ENCODE measurements around the gene PRSS2.
"Not testable (repeated sequence)": the region's sequence is repeated elsewhere in the genome, so short reads cannot be mapped to it uniquely, and the experiment has no call there.

PRSS2 gene

DNA sequence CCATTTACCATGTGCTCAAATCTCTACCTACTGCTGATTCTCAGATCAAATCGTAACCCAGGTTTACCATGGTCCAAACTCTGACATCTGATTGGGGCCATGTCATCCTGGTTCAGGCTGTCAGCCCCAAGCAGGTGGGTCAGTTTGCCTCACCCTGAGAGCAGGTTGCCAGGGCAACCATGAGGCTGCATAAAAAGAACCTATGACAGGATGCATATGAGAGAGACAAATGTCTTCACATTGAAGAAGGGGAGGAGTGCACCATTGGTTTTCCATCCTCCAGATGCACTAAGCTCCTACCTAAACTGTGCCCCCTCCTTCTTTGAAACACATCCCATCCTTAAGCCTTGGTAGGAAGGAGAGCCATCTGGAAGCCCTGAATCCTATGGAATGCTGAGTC lies 11.3 kb upstream of the PRSS2 start:
- no peak for DNase-seq (ENCODE audit: low read depth)

GRCh38 chr7:142760071-142760642 lies 10.6 kb upstream of the PRSS2 start:
- DNase-seq (ENCODE audit: low read depth) = no peak

DNA sequence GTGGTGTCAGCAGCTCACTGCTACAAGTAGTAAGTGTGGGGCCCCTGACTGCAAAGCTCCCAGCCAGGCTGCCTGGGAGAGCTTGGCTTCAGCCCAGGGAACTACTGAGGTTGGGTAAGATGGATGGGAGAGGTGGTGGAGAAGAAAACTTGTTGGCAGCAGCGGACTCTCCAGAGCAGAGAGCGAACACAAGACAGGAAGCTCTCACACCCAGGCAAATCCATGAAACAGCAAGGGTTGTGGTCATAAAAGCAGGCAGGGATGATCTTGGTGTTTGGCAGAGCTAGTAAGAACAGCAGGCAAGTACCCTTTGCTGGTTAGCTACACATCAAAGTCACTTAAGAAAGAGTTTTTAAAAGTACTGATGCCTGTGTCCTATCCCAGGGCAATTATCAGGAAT lies 9.2 kb upstream of the PRSS2 start:
- not testable (repeated sequence) for DNase-seq (ENCODE audit: low read depth)

DNA sequence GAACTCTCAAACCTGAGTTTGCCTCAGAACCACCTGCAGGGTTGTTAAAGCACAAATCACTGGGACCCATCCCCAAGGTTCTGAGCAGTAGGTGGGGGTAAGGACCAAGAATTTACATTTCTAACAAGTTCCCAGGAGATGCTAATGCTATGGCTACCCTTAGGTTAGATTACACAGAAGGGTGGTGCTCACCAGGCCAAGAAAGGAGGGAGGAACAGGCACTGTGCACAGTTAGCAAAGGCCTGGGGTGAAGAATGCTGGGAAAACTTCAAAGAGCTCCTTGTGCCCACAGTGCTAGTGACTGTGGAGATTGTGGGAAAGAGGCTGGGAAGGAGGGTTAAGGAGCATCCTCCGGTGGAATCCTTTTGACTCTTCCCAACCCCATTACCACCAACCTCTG lies 8.7 kb upstream of the PRSS2 start:
- DNase-seq (ENCODE audit: low read depth) = no peak

DNA sequence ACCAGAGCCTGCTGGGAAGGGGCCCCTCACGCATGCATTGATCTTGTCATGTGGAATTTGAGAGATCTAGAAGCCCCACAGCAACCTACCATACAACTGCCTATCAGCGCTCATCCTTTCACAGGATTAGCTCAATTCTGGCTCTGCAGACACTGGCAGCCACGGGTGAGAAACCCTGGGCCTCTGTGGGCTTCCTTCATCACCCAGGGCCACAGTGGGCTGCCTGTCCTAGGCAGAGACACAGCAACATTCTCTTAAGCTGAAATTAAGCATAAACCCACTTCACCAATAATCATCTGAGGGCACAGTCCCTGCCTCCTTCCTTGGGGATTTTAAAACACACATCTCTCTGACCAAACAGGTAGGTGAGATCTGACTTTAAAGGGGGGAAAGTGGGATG lies 3.3 kb upstream of the PRSS2 start:
- DNase-seq (ENCODE audit: low read depth) = no peak

GRCh38 chr7:142767861-142768260 lies 2.9 kb upstream of the PRSS2 start:
- DNase-seq (ENCODE audit: low read depth) = no peak

GRCh38 chr7:142768885-142769284 lies 1.9 kb upstream of the PRSS2 start:
- not testable (repeated sequence) for DNase-seq (ENCODE audit: low read depth)

- DNase-seq (ENCODE audit: low read depth) = no peak
These were observed 568 bp downstream of the PRSS2 start for GRCh38 chr7:142771353-142771723.

DNA sequence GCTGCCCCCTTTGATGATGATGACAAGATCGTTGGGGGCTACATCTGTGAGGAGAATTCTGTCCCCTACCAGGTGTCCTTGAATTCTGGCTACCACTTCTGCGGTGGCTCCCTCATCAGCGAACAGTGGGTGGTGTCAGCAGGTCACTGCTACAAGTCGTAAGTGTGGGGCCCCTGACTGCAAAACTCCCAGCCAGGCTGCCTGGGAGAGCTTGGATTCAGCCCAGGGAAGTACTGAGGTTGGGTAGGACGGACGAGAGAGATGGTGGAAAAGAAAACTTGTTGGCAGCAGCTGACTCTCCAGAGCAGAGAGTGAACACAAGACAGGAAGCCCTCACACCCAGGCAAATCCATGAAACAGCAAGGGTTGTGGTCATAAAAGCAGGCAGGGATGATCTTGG lies 1.3 kb downstream of the PRSS2 start:
- DNase-seq (ENCODE audit: low read depth) = no peak

DNA sequence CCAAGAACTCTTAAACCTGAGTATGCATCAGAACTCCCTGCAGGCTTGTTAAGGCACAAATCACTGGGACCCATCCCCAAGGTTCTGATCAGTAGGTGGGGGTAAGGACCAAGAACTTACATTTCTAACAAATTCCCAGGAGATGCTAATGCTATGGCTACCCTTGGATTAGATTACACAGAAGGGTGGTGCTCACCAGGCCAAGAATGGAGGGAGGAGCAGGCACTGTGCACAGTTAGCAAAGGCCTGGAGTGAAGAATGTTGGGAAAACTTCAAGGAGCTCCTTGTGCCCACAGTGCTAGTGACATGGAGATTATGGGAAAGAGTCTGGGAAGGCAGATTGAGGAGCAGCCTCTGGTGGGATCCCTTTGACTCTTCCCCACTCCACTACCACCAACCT lies 1.9 kb downstream of the PRSS2 start:
- no peak for DNase-seq (ENCODE audit: low read depth)

GRCh38 chr7:142773230-142773629 lies 2.5 kb downstream of the PRSS2 start:
- DNase-seq (ENCODE audit: low read depth) = no peak

DNA sequence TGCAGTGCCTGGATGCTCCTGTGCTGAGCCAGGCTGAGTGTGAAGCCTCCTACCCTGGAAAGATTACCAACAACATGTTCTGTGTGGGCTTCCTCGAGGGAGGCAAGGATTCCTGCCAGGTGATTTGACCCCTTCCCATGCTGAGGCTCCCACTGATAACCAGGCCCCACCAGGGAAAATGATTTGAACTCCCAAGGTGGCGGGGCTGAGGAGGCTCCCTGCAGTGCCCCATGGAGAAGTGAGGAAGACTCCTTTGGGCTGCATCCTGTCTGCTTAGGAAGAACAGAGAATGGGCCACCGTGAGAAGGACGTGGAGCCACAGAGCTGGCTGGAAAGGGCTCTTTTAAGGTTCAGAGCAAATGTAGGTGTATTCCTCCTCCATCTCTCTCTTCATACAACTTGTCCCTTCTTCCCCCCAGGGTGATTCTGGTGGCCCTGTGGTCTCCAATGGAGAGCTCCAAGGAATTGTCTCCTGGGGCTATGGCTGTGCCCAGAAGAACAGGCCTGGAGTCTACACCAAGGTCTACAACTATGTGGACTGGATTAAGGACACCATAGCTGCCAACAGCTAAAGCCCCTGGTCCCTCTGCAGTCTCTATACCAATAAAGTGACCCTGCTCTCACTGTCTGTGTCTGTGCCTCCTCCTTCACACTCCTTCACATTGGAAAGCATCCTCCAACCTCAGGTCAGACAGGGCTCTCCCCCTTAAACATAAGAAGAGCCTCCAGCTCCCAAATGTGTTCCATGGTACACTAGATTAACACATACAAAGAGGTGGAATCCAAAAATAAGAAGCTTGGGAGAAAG lies 3.4 kb downstream of the PRSS2 start:
- no peak for DNase-seq (ENCODE audit: low read depth)

GRCh38 chr7:142774826-142775225 lies 4.1 kb downstream of the PRSS2 start:
- no peak for DNase-seq (ENCODE audit: low read depth)

GRCh38 chr7:142775351-142776115 lies 4.8 kb downstream of the PRSS2 start:
- not testable (repeated sequence) for DNase-seq (ENCODE audit: low read depth)

DNA sequence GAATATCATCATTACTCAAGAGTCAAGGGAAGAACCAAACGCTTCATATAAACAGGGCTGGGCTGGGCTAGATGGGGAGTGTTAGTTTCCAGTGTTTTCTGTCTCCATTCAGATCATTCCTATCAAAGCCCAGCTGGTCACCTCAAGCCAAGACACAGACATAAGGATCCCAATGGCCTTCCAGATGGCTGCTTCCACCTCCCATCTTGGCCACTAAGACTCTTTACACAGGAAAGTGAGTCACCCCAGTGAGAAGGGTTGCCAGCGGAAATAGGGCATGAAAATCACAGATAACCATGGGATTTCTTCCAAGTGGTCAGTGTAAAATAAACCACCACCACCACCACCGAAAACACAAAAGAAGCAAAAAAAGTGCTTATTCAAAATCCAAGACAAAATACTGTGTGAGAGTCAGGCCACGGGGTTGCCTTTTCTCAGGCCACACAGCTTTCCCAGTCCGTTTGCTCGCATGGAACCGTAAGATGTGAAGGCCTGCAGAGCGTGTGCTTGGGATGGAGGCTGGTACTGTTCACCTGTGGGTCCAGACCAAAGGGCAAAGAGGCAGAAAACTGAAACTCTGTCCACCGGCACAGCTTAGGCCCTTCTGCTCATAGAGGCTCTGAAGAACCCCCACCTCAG lies 5.6 kb downstream of the PRSS2 start:
- DNase-seq (ENCODE audit: low read depth) = no peak

DNA sequence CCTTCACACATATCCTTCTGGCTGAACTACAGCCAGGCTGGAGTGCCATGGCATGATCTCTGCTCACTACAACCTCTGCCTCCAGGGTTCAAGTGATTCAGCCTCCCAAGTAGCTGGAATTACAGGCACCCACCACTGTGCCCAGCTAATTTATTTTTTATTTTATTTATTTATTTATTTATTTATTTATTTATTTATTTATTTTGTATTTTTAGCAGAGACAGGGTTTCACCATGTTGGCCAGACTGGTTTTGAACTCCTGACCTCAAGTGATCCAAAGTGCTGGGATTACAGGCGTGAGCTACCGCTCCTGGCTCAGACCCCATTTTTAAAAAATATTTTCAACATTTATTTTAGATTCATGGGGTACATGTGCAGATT lies 6.1 kb downstream of the PRSS2 start:
- not testable (repeated sequence) for DNase-seq (ENCODE audit: low read depth)

- no peak for DNase-seq (ENCODE audit: low read depth)
These were observed 6.5 kb downstream of the PRSS2 start for GRCh38 chr7:142777318-142777717.

DNA sequence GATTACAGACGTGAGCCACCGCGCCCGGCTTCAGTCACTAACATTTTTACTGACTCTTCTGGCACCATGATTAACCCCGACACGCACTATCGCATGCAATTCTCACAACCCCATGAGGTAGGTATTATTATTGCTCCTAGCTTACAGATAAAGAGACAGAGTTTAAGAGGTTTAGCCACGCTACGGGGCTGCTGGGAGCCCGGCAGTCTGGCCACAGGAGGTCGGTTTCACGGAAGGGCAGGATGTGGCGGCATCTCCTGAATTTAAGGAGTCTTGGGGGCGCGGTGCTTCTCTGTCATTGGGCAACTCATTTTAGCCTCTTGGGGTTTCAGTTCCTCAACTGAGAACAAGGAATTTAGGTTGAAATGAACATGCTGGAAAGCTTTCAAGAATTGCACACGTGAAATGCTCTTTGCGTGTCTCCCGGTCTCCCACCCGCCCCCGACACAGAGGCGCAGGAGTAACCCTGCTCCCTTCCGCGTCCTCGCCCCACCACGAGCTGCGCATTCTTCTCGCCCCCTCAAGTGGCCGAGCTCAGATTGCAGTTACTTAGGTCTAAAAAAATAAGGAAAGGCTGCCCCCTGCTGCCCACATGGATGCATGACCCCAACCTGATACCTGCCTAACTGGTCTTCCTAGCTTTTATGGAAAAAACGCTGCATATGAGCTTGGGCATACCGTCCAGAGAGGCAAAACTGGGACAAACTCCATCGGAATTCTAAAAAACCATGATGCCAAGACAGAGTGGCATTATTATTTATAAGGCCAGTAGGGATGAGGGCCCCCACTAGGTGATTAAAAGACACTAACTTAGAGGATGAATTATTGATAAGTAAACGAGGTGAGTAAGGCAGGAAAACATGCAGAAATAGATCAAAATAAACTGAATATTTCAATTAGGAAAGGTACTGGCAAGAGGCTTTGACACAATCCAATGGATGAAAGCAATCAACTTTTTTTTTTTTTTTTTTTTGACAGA lies 12.4 kb downstream of the PRSS2 start:
- peak; percentile 65 for DNase-seq (ENCODE audit: low read depth)

DNA sequence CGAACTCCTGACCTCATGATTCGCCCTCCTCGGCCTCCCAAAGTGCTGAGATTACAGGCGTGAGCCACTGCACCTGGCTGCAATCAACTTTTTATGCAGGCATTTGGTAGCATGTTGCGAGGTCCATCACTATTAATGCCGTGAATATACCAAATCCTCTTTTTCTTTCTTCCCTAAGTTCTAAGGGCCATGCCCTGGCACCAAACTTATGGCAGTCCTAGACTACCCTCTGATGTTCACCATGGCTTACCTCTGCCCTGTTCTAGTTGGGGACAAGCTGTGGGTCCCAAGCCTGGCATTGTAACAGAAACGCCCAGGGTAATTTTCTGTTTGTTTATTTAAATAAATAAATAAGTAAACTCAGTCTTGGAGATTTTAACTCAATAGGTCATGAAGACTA lies 13.3 kb downstream of the PRSS2 start:
- no peak for DNase-seq (ENCODE audit: low read depth)

- no peak for DNase-seq (ENCODE audit: low read depth)
These were observed 13.9 kb downstream of the PRSS2 start for GRCh38 chr7:142784716-142785115.

- no peak for DNase-seq (ENCODE audit: low read depth)
These were observed 15.1 kb downstream of the PRSS2 start for GRCh38 chr7:142785841-142786250.

Measured in activated T-cell treated with anti-CD3 and anti-CD28 coated beads for 24 hours (primary cell).